HepG2 (cell line): ENCODE results near the gene ITGB3. TPM values are rescaled to one million over a fixed set of nuclear protein-coding genes. Genes with fewer than 3 reads are reported as not detected.
A peak's percentile ranks its signal among the peaks of the same experiment; 100 is the strongest.

Experiments used
- ADNP ChIP-seq: sonication (generic); formaldehyde crosslinking; IDR thresholded peaks from 2 replicates; pipeline ENCODE4 v1.4.0; 2020; ENCODE audit warnings: missing genetic modification reagents
- CCDC6 ChIP-seq: sonication (generic); formaldehyde crosslinking; IDR thresholded peaks from 2 replicates; pipeline ENCODE4 v1.8.1; 2022; ENCODE audit warnings: mild to moderate bottlenecking, missing genetic modification reagents, moderate library complexity
- E2F5 ChIP-seq: sonication (generic); formaldehyde crosslinking; conservative IDR thresholded peaks from 2 replicates; pipeline ENCODE4 v1.4.0; 2020; ENCODE audit warnings: missing genetic modification reagents
- HIVEP1 ChIP-seq: sonication (generic); formaldehyde crosslinking; IDR thresholded peaks from 2 replicates; pipeline ENCODE4 v1.4.0; 2020; ENCODE audit warnings: mild to moderate bottlenecking, missing genetic modification reagents
- HMG20B ChIP-seq: conservative IDR thresholded peaks from 2 replicates; pipeline ENCODE4 v1.6.1; 2016; ENCODE audit warnings: missing genetic modification reagents, missing compliant biosample characterization
- MAFK ChIP-seq, 2 experiments: IDR thresholded peaks in 1 of 2; conservative IDR thresholded peaks in 1 of 2; 2 replicates each; pipeline ENCODE4 v1.6.1; 2011; ENCODE audit warnings: improper control_type of control experiment in 2 of 2, low read length in 2 of 2
- MED13 ChIP-seq: sonication (generic); formaldehyde crosslinking; IDR thresholded peaks from 2 replicates; pipeline ENCODE4 v1.5.0; 2020; ENCODE audit warnings: missing genetic modification reagents
- POGK ChIP-seq: sonication (generic); formaldehyde crosslinking; conservative IDR thresholded peaks from 2 replicates; pipeline ENCODE4 v1.8.0; 2022; ENCODE audit warnings: mild to moderate bottlenecking, moderate library complexity, missing genetic modification reagents
- RAD21 ChIP-seq: fragments of 450-650 bp; formaldehyde crosslinking; IDR thresholded peaks from 2 replicates; pipeline ENCODE4 v1.5.0; 2020; ENCODE audit warnings: mild to moderate bottlenecking
- SMARCC2 ChIP-seq: fragments of 450-650 bp; IDR thresholded peaks from 2 replicates; pipeline ENCODE4 v1.6.1; 2017; ENCODE audit warnings: antibody characterized with exemption, mild to moderate bottlenecking
- SRSF1 ChIP-seq: fragments of 200-400 bp; formaldehyde crosslinking; optimal IDR thresholded peaks from 2 replicates; pipeline ENCODE3; 2017; ENCODE audit warnings: mild to moderate bottlenecking, low read depth, low read length, moderate library complexity
- STAT6 ChIP-seq: sonication (generic); formaldehyde crosslinking; IDR thresholded peaks from 2 replicates; pipeline ENCODE4 v1.4.0; 2020; ENCODE audit warnings: missing genetic modification reagents, mild to moderate bottlenecking, borderline replicate concordance
- TFDP1 ChIP-seq: IDR thresholded peaks from 2 replicates; pipeline ENCODE4 v1.6.1; 2016; ENCODE audit warnings: missing compliant biosample characterization, missing genetic modification reagents, borderline replicate concordance
- ZMYM3 ChIP-seq: sonication (generic); formaldehyde crosslinking; IDR thresholded peaks from 2 replicates; pipeline ENCODE4 v1.5.1; 2020; ENCODE audit warnings: mild to moderate bottlenecking, missing genetic modification reagents
- ZNF343 ChIP-seq: sonication (generic); formaldehyde crosslinking; IDR thresholded peaks from 2 replicates; pipeline ENCODE4 v1.4.0; 2020; ENCODE audit warnings: mild to moderate bottlenecking, missing genetic modification reagents
- ZNF460 ChIP-seq: sonication (generic); formaldehyde crosslinking; IDR thresholded peaks from 2 replicates; pipeline ENCODE4 v1.5.1; 2020; ENCODE audit warnings: missing genetic modification reagents, mild to moderate bottlenecking, borderline replicate concordance
- ZNF564 ChIP-seq: sonication (generic); formaldehyde crosslinking; IDR thresholded peaks from 2 replicates; pipeline ENCODE4 v1.8.1; 2023; ENCODE audit warnings: mild to moderate bottlenecking, missing genetic modification reagents
- ZNF567 ChIP-seq: sonication (generic); formaldehyde crosslinking; IDR thresholded peaks from 2 replicates; pipeline ENCODE4 v1.8.1; 2023; ENCODE audit warnings: mild to moderate bottlenecking, missing genetic modification reagents, borderline replicate concordance
- ZNF569 ChIP-seq: sonication (generic); formaldehyde crosslinking; IDR thresholded peaks from 2 replicates; pipeline ENCODE4 v1.5.0; 2020; ENCODE audit warnings: mild to moderate bottlenecking, missing genetic modification reagents, moderate library complexity, borderline replicate concordance
- ZNF576 ChIP-seq: sonication (generic); formaldehyde crosslinking; IDR thresholded peaks from 2 replicates; pipeline ENCODE4 v1.4.0; 2020; ENCODE audit warnings: mild to moderate bottlenecking, missing genetic modification reagents
- ZNF747 ChIP-seq: sonication (generic); formaldehyde crosslinking; IDR thresholded peaks from 2 replicates; pipeline ENCODE4 v1.8.1; 2023; ENCODE audit warnings: missing genetic modification reagents, mild to moderate bottlenecking, borderline replicate concordance
- ZUFSP ChIP-seq: sonication (generic); formaldehyde crosslinking; IDR thresholded peaks from 2 replicates; pipeline ENCODE4 v1.9.0; 2021; ENCODE audit warnings: missing genetic modification reagents, mild to moderate bottlenecking, borderline replicate concordance
- polyA plus RNA-seq, 8 experiments: library from polyadenylated mRNA; depleted of rRNA in 3 of 8; stranded (reverse) in 7 of 8; unstranded in 1 of 8; fragments of >200 nt; fragmentation: Illumina TruSeq in 4 of 8; extraction: Trizol in 4 of 8; gene quantifications; 2 replicates each; pipeline versions ENCODE4 v1.2.1 to v1.2.3, GENCODE V29; 2011 to 2016; ENCODE audit warnings: low read depth in 4 of 8, missing spikeins in 1 of 8, mixed read lengths in 1 of 8; ENCODE audit not compliant: insufficient read depth in 1 of 8
- total RNA-seq, 5 experiments: library from RNA; depleted of rRNA; stranded (reverse); fragments of >200 nt; fragmentation: Illumina TruSeq; extraction: Trizol; gene quantifications; 2 replicates each; pipeline ENCODE4 v1.2.3, GENCODE V29; 2016; ENCODE audit warnings: low read depth in 1 of 5

Gene ITGB3
- total and polyA plus RNA-seq, 2 of the 13 experiments (the other 11 are each of a cell fraction or from before 2014, with no cell fraction given), result 0.09 to 0.31 TPM

GRCh38 chr17:47291242-47291873 lies 37.7 kb downstream of the ITGB3 start (continued):
- no peak for TF ChIP-seq CCDC6
- no peak for TF ChIP-seq ZUFSP (CRISPR knock-in tag)
- no peak for TF ChIP-seq ZNF747
- TF ChIP-seq ZNF569 (CRISPR knock-in tag), result no peak
- no peak for TF ChIP-seq ADNP (CRISPR knock-in tag)
- no peak for TF ChIP-seq ZNF567 (CRISPR knock-in tag)
- TF ChIP-seq HIVEP1 (CRISPR knock-in tag), result no peak
- TF ChIP-seq ZMYM3 (CRISPR knock-in tag), result no peak
- no peak for TF ChIP-seq E2F5 (CRISPR knock-in tag)
- no peak for TF ChIP-seq SRSF1
- TF ChIP-seq ZNF564 (CRISPR knock-in tag), result no peak
- TF ChIP-seq ZNF343 (CRISPR knock-in tag), result no peak
- peak; percentile 68; the same call in 1 of the 2 replicates for TF ChIP-seq HMG20B (CRISPR knock-in tag)
- TF ChIP-seq RAD21 (CRISPR knock-in tag), result no peak
- TF ChIP-seq STAT6 (CRISPR knock-in tag), result no peak
- TF ChIP-seq MED13 (CRISPR knock-in tag), result no peak
- no peak for TF ChIP-seq SMARCC2
- TF ChIP-seq POGK, result 0 out of 2 replicates have a peak, but pooled peaks have one; percentile 20
- TF ChIP-seq MAFK (conservative IDR thresholded peaks at IDR 0.05 in 1 of 2, IDR thresholded peaks at IDR 0.05 in 1 of 2; ENCODE audit: low read length in 2 of 2), result no peak
- no peak for TF ChIP-seq ZNF576
- no peak for TF ChIP-seq ZNF460 (CRISPR knock-in tag)
- TF ChIP-seq TFDP1 (CRISPR knock-in tag), result peak; percentile 38; the same call in 1 of the 2 replicates
